ENCODE measurements around the gene SALL3.

The SALL3 gene

DNA sequence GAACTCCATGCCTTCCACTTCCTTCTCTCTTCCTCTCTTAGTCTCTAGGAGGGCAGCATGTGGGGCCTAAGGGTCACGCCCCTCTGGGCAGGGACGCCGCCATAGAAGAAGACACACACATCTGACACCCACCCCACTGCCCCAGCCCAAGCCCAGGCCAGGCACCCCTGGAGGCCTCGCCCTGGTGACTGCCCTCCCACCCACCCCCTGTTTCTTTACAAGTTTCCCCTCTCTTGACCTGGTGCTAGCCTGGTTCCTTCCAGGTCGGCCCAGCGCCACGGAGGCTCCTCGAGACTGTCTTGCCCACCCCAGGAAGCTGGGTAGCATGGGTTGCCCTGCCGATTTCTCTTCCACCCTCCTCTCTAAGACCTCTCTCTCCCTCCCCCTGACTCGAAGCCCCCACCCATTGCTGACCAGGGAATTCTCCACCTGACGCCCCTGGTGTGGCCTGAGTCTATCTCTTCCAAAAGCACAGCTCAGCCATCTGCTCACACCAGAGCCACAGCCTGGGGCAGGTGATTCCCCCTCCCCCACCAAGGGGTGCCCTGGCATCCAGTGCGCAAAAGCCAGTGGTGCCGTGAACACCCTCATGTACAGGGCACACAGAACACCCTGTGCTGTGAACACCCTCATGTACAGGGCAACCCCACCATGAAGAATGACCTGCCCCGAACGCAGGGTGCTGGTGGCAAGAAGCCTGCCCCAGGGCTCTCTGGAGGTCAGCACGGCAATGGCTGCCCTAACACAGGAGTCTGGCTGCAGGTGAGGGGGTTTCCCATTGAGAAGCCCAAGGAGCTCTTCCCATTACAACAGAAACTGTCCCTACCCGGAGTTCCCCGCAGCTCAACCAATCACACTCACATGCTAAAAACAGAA is 13.5 kb upstream of the SALL3 start:
- DNase-seq = no peak

GRCh38 chr18:78966793-78967106 is 12.9 kb upstream of the SALL3 start:
- no peak for DNase-seq

DNA sequence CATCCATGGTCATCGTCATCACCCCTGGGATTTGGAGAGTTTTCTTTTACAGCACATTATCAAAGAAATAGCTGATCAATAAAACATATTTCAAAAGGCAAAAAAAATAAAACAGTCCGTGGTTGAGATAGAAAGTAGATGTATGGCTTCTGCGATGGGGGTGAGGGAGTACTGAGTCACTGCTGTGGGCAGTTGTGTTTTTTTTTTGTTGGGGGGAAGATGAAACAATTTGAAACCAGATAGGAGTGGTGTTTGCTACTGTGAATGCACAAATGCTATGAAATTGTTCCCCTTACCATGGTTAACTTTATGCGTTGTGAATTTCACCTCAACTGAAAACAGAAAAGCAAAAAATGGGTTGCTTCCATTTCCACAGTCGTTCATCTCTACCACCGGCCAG is 11.9 kb upstream of the SALL3 start:
- DNase-seq = no peak

GRCh38 chr18:78969574-78970315 is 9.9 kb upstream of the SALL3 start:
- DNase-seq = no peak

DNA sequence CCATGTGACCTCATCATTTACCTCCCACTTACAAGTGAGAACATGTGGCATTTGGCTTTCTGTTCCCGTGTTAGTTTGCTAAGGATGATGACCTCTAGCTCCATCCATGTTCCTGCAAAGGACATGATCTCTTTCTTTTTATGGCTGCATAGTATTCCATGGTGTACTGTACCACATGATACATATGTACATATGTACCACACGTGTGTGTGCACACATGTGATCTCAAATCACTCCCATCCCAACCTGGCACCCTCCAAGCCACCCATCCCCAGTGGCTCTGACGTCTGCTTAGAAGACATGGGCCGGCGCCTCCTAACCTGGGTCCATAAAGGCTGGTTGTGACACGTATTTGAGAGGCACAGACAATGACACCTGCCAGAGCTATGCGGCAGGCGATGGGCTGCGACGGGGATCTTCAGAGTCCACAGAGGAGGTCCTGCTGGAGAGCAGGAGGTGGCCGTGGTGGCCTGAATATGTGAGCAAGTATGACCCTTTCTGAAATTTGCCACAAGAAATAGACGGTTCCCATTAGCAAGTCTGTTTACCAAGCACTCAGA is 8.8 kb upstream of the SALL3 start:
- DNase-seq = no peak

DNA sequence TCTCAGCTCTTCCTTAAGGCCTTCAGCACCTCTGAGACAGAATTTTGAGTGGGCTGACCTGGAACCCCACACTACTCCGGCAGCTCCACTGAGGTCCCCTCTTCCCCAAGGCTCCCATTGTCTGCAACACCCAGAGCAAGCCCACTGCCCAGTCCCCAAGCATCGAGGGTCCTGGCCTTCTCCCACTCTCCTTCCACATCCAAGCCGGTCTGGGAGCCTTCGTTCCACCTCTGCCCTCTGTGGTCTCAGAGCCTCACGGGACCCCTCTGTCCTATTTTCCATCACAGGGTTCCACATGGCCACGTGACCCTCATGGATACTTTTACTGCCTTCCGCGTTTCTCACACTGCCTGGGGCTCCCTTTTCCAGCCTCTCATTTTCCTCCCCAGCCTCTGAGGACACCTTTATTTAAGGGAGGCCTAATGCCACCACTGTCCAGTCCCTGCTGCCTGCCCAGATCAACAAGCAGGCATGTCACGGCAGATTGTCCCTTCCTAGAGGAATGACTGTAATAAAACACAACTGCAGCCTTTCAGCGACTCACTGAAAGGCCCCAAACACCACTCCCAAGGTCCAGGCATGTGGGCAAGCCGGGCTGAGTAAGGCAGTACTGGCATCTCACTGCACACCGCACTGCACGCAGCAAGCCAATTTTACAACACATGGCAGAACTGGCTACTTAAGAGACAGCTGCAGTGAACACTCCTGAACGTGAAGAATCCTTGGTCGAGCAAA is 7.9 kb upstream of the SALL3 start:
- DNase-seq = no peak

DNA sequence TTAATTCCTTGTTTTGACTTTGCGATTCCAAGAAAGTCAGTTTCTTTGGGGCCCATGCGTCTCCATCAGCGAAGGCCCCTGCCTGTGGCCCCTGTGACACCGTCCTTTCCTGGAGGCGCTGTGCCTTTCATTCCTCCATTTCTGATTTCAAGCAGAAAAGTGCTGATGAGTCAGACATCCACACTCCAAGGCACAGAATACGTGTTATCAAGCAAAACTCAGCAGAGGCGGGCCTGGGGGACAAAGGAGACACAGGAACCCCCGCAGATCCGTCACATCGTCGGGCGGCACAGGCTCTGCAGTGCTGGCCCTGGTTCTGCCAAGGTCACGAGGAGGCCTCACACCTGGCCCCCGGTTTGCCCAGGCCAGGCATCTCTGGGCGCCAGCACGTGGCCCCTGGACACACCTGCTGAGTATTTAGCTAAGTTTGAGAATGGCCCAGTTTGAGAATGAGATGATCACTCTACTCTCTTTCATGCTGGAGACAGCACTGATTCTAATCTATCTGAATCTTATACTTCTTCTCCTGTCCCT is 7.2 kb upstream of the SALL3 start:
- DNase-seq = no peak

DNA sequence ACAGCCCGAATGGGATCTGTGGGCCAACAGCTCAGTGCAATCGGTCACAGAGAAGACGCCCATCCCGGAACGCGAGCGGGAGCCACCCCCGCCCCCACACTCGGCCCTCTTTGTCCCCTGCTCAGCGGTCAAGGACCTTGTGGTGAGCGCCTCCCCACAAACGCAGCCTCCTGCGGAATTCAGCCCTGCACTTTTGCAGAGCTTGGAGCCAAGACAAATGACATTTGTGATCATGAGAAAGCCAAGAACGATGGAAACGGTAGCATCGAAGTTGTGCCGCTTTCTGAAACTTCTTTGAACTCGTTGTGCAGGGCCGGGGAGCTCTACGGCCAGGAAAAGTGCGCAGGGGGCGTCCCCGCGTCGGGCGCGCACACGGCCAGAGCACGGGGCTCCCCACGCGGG is 6.7 kb upstream of the SALL3 start:
- no peak for DNase-seq

DNA sequence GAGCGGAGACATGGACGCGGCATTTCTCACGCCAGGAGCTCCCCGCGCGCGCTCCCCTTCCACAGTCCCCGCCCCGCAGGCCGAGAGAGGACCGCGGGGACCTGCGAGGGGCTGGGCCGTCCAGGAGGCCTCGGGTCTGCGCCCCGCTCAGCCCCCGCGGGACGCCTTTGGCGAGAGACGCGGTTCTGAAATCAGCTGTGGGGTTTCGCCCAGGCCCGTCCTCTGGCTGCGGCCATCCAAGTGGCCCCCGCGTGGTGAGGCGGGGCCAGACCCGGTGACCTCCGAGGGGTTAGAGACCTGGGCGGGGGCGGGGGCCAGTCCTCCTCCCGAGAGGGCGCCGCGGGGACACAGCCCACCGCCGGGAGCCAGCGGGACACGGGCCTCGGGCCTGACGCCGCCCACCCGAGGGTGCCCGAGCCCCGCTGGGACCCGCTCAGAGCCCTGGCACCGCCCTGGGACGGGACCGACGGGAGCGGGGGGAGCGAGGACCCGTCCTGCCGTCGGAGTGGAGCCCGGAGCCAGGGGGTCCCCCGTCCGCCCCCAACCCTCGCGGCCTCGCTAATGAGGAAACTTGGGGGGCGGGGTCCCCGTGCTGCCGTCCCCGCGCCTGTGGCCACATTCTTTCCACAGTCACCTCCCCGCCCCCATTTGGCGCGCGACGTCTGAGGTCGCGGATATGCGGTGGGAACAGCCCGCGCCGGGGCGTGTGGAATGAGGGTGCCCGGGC is 6.1 kb upstream of the SALL3 start:
- DNase-seq = no peak

DNA sequence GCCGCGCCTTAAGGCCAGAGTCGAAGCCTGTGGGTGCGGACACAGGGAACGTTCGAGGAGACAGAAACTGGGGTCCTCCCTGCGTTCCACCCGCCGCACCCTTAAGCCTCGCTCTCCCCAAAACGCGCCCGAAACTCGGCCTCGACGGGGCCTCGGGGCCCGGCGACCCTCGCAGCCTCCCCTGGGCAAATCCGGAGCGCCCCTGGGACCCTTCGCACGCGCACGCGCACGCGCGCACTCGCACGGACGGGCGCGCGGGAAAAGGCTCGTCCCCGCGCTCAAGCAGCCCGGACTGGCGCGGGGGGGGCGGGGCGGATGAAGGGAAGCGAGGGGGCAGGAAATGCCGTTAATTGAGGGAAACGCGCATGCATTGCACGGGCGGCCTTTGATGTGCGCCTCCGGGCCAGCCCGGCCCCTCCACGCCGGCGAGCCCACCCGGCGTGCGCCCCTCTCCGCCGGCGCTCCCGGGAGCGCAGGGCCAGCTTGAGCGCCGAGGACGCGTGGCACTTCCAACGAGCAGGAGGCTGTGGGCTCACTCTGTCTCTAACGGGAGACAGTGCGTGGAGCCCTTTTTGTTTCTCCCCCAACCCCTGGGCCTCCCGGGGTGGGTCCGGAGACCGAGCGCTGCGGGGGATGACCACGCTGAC is 5.4 kb upstream of the SALL3 start:
- DNase-seq = no peak

DNA sequence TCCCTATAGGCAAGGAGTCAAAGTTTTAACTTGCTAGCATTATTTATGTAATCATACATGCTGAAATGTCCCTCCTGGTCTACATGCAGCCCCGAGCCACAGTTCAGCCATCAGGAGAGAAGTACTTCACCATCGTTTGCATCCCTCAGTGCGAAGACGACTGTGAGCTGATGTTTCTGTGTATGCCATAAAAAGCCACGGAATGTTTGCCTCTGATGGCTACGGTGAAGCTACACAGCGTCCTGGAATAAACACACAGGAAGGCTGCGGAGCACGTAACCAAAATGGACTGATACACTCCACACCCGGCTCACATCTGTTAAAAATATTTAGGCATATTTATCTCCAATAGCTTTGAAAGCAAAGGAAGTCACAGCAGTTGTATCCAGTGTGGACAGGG is 4.3 kb upstream of the SALL3 start:
- DNase-seq = no peak

GRCh38 chr18:78975699-78976335 is 3.8 kb upstream of the SALL3 start:
- no peak for DNase-seq

DNA sequence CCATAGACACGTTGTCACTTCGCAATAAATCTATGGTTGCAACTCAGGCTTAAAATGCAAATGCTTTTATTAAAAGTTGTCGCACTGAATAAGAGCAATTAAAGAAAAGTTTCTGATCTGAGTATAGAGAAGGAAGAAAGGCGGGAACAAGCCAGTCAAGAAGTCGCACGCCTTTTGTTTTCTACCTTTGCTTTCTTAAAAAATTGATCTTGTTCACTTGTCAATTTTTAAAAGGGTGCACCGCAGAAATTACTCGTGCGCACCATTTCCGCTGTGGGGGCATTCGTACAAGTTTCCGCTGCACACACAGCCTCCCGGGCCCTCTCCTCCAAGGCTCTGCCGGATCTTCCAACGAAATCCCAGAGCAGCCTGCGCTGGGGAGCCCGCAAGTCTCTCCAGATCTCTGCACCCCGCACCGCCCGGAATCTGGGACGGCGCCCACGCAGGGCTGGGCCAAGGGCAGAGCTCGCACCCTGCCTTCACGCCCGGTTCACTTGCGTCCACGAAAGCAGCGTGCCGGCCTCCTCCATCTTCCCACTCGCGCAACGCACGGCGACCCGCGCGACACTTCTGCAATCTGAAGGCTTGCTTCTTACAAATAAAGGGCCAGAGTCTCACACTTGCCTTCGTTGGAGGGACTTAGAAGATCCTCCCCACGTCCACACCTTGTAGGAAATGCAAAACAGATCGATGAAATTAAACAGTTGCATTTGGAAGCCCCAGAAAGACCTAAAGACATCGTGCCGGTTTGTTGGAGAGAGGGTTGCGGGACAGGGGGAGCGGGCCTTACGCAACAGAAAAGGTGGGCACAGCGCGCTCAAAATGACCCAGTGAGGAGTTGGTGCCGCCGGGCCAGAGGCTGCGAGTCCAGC is 2.6 kb upstream of the SALL3 start:
- no peak for DNase-seq

DNA sequence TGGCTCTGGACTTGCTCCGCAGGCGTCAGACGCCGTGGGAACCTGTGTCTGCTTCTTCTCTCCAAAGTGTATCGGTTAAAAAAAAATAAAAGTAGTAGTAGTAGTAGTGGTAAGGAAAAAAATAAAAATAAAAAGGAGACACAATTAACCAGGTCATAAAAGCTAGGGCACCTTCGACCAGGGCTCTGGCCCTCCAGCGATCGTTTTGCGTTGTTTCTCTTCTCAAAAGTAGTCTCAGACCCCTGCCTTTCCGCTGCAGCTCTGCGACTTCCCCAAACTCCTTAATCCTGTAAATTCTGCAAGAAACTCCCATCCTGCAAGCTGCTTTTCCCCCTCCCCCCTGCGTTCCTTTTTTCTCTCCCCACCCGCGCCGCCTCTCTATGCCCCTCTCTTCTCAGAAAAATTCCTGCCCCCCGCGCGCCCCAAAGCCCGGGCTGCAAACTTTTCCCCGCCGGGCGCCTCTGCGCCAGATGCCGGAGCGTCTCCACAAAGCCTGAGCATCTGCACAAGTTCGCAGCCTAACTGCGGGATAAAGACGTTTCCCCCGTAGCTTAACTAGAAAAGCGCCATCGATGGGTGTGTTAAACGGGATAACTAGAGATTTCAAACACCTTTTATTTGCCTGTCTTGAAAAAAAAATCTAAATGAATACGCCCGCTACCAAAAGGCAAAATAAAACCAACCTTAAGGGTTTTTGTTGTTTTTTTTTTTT is 1.8 kb upstream of the SALL3 start:
- DNase-seq = no peak

DNA sequence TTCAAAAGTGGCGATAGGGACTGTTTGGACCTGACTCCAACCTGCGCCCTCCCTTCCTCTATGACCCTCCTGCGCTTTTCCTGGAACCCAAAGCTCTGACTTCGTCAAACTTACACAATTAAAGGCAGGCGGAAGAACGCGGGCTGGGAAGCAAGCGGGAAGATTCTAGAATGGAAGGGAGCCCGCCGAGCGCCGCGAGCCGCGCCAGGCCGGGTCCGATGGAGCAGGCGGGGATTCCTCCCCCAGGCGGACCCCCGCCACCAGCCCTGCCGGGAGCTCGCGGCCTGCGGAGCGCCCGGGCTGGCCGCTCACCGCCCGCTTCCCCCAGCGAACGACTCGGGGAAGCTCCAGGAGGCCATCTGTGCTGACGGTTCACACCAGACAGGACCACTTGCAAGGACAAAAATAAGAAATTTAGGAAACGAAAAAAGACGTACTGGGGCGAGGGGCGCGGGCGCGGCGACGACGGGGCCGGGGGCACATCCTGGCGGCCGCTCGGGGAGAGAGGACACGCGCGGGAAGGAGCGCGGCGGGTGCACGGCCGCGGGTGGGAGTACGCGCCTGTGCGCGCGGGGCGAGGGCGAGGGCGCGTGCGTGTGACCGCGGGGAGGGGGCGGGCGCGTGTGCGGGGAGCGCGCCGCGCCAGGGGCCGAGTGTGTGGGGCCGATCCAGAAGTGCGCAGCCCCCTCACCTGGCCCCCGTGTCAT is 1.1 kb upstream of the SALL3 start:
- no peak for DNase-seq

DNA sequence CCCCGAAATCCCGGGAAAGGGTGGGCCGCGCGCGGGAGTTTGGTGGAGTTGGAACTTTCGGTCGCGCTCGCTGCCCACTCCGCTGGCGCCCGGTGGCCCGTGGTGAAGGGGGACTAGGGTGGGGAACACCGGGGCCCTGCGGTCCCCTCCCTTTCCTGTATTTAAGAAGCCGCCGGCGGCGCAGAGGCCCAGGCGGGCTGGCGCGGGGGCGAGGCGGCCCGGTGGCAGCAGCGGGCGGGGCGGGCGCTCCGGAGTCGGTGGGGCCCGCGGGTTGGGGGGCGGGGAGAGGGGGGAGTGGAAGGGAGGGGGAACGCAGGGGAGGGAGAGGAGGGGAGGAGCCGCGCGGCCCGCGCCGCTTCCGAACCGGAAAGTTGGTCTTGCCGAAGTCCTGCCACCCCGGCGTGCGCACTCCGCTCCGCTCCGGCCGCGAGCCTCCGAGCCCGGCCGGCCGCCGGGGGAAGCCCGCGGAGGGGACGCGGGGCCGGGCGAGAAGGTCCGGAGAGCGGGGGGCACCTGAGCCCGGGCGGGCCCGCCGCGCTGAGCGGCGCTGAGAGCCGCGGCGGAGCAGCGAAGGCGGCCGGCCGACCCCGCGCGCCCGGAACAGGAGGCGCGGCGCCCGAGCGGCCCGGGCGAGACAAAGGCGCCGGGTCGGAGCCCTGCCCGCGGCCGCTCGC is 425 bp upstream of the SALL3 start:
- DNase-seq = no peak

DNA sequence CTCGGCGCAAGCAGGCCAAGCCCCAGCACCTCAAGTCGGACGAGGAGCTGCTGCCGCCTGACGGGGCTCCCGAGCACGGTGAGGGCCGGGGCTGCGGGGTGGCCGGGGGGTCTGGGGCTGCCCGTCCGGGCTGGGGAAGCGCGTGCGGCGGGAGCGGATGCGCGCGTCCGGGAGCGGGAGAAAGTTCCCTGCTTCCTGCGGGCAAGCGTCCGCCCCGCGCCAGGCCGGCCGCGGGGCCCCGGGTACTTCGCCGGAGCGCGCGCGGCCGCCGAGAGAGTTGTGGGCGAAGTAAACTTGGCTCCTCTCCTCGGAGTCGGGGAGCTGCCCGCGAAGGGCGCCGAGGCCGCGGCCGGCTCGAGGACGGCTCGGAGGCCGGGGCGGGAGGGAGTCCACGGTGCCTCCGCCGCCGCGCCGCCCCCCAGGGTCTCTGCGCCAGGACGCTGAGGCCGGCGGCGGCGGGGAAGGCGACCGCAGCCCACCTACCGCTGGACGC is 707 bp downstream of the SALL3 start:
- no peak for DNase-seq

DNA sequence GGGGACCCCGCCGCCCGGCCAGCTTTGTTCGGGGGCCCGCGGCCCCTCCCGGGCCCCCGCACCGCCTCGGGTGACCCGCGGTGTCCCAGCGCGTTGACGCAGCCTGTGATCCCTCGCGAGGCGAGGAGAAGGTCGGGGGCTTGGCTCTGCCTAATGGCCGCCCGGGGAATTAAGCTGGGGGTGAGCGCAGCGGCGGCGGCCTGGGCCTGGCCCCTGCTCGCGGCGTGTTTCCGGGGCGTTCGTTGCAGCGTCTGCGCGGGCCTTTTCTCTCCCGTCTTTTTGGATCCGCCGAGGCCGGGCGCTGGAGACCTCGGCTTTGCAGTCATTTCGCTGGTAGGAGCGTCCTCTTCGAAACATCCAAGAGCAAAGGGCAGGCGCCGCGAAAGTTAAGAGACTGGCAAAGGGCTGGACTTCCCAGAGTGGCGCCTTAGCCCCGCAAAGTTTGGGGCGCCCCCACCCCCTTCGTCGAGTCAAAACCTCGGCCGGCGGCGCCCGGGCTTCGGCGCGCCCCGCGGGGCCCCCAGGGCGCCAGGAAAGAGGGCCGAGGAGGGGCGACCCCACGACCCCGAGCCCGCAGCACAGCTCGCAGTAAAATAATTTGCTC is 1.3 kb downstream of the SALL3 start:
- DNase-seq = no peak

Measured in 8988T (cell line).